Gastrocnemius medialis (tissue), 4 donors: ENCODE results near the gene AQP12A. TPM values are rescaled to one million over a fixed set of nuclear protein-coding genes. Genes with fewer than 3 reads are reported as not detected.
"Not testable (repeated sequence)": the region's sequence is repeated elsewhere in the genome, so short reads cannot be mapped to it uniquely, and the experiment has no call there.

Source experiments
- ATAC-seq, 2 donors: fragments of 150-250 bp; one replicate each; pipeline ENCODE4 v1.9.1; 2016
- DNase-seq, 2 donors: peaks; one replicate each; pipeline ENCODE4 v3.0.0-alpha.2; 2019
- H3K27ac ChIP-seq, 4 donors: fragments of 200-600 bp; sonication (generic); 1 replicate in 1 of 4; 2 replicates in 3 of 4; pipeline ENCODE4 v1.5.1; 2016 to 2018; ENCODE audit warnings: mild to moderate bottlenecking in 2 of 4, moderate library complexity in 1 of 4
- H3K27me3 ChIP-seq, 3 donors: fragments of 200-600 bp; sonication (generic) in 2 of 3; 1 replicate in 1 of 3; 2 replicates in 2 of 3; pipeline versions ENCODE4 v1.5.1 to v1.6.0; 2016 to 2019; ENCODE audit warnings: mild to moderate bottlenecking in 1 of 3, moderate library complexity in 1 of 3
- H3K36me3 ChIP-seq, 2 donors: fragments of 200-600 bp; sonication (generic) in 1 of 2; one replicate each; pipeline ENCODE4 v1.5.1; 2017 to 2018
- H3K4me1 ChIP-seq, 2 donors: fragments of 200-600 bp; sonication (generic) in 1 of 2; one replicate each; pipeline ENCODE4 v1.5.1; 2016 to 2017; ENCODE audit warnings: mild to moderate bottlenecking in 2 of 2
- H3K4me3 ChIP-seq, 4 donors: fragments of 200-600 bp; sonication (generic) in 3 of 4; 1 replicate in 1 of 4; 2 replicates in 3 of 4; pipeline ENCODE4 v1.5.1; 2016 to 2019; ENCODE audit warnings: mild to moderate bottlenecking in 2 of 4
- H3K9me3 ChIP-seq, 3 donors: fragments of 200-600 bp; sonication (generic) in 2 of 3; 1 replicate in 1 of 3; 2 replicates in 2 of 3; pipeline ENCODE4 v1.5.1; 2016 to 2019
- CTCF ChIP-seq, 5 experiments: fragments of 450-650 bp in 3 of 5; fragments of 200-600 bp in 2 of 5; sonication (generic) in 2 of 5; IDR thresholded peaks in 4 of 5; conservative IDR thresholded peaks in 1 of 5; 1 replicate in 4 of 5; 2 replicates in 1 of 5; pipeline ENCODE4 v1.5.1; 2016 to 2019; ENCODE audit warnings: antibody characterized with exemption in 5 of 5, mild to moderate bottlenecking in 3 of 5, moderate library complexity in 3 of 5
- POLR2A ChIP-seq, 2 donors: fragments of 450-650 bp; IDR thresholded peaks; one replicate each; pipeline ENCODE4 v1.6.1; 2017; ENCODE audit warnings: antibody characterized with exemption in 2 of 2, mild to moderate bottlenecking in 2 of 2, moderate library complexity in 2 of 2
- in situ Hi-C, 4 donors: fragments of 200-750 bp; cut with MboI; loops; one replicate each; pipeline versions ENCODE4 v1.15.0 to v1.8.0; 2017; ENCODE audit warnings: low sequenced_read_pairs in 4 of 4
- intact Hi-C: fragments of 100-400 bp; cut with DNase I; formaldehyde crosslinking; loops from one replicate; pipeline ENCODE4 v1.15.1; 2023; ENCODE audit warnings: low total_unique reads
- total RNA-seq, 4 donors: library from RNA; depleted of rRNA; stranded (reverse); fragments of >200 nt; gene quantifications; one replicate each; pipeline versions ENCODE4 v1.1.0 to v1.2.3, GENCODE V29; 2016

AQP12A gene
- total RNA-seq, 4 donors from 2014 or later: not detected

- Histone ChIP-seq H3K27ac (no peak overlapping the region), H3K27me3 (peaks cover 0 to 13% (median 0%) of the 10 kb centered on the region in 3 donors), H3K9me3 (no peaks in the 10 kb centered on the region), H3K36me3 (no peaks in the 10 kb centered on the region), H3K4me1 (no peaks in the 10 kb centered on the region), H3K4me3 (no peak overlapping the region)
- TF ChIP-seq CTCF (IDR thresholded peaks at IDR 0.05 in 4 of 5, conservative IDR thresholded peaks at IDR 0.05 in 1 of 5) (no peak), POLR2A (IDR thresholded peaks at IDR 0.05) (no peak)
- in situ Hi-C loops (no loop called here), intact Hi-C loops (no loop called here)
- DNase-seq: no peak
- no peak for ATAC-seq
Observed at GRCh38 chr2:240655931-240656886, 35.5 kb upstream of the AQP12A start.

GRCh38 chr2:240659883-240660282 is 31.8 kb upstream of the AQP12A start:
- peaks cover 0 to 23% (median 0%) of the 10 kb centered on the region in 3 donors for H3K27me3 ChIP-seq
- H3K4me3 ChIP-seq, H3K27ac ChIP-seq, DNase-seq, H3K36me3 ChIP-seq, intact Hi-C loops, H3K9me3 ChIP-seq, H3K4me1 ChIP-seq, in situ Hi-C loops, ATAC-seq: not testable (repeated sequence)

- no peaks in the 10 kb centered on the region for H3K4me1 ChIP-seq
- H3K36me3 ChIP-seq: no peaks in the 10 kb centered on the region
- in situ Hi-C loops: no loop called here
- peaks cover 0 to 5% (median 0%) of the 10 kb centered on the region in 3 donors for H3K9me3 ChIP-seq
- peaks cover 0 to 22% (median 3%) of the 10 kb centered on the region in 3 donors for H3K27me3 ChIP-seq
- TF ChIP-seq CTCF (IDR thresholded peaks at IDR 0.05 in 4 of 5, conservative IDR thresholded peaks at IDR 0.05 in 1 of 5): no peak
- no peak for TF ChIP-seq POLR2A (IDR thresholded peaks at IDR 0.05)
- no peak for DNase-seq
- intact Hi-C loops: no loop called here
- no peak for ATAC-seq
- H3K27ac ChIP-seq: no peak overlapping the region
- H3K4me3 ChIP-seq: no peak overlapping the region
Observed at GRCh38 chr2:240662681-240663080, 29.0 kb upstream of the AQP12A start.

- Histone ChIP-seq H3K4me3 (no peak overlapping the region), H3K4me1 (no peaks in the 10 kb centered on the region), H3K27me3 (peaks cover 0 to 22% (median 3%) of the 10 kb centered on the region in 3 donors), H3K9me3 (peaks cover 0 to 5% (median 0%) of the 10 kb centered on the region in 3 donors), H3K27ac (no peak overlapping the region), H3K36me3 (no peaks in the 10 kb centered on the region)
- DNase-seq: no peak
- intact Hi-C loops (no loop called here), in situ Hi-C loops (no loop called here)
- TF ChIP-seq CTCF (IDR thresholded peaks at IDR 0.05 in 4 of 5, conservative IDR thresholded peaks at IDR 0.05 in 1 of 5) (no peak), POLR2A (IDR thresholded peaks at IDR 0.05) (no peak)
- ATAC-seq: no peak
Observed at GRCh38 chr2:240663546-240664190, 28.0 kb upstream of the AQP12A start.

GRCh38 chr2:240664622-240665021 is 27.0 kb upstream of the AQP12A start:
- TF ChIP-seq POLR2A (IDR thresholded peaks at IDR 0.05) (no peak), CTCF (IDR thresholded peaks at IDR 0.05 in 4 of 5, conservative IDR thresholded peaks at IDR 0.05 in 1 of 5) (no peak)
- H3K36me3 ChIP-seq: no peaks in the 10 kb centered on the region
- ATAC-seq (no peak), DNase-seq (no peak)
- no peak overlapping the region for H3K27ac ChIP-seq
- no peak overlapping the region for H3K4me3 ChIP-seq
- intact Hi-C loops: no loop called here
- peaks cover 0 to 22% (median 3%) of the 10 kb centered on the region in 3 donors for H3K27me3 ChIP-seq
- in situ Hi-C loops: no loop called here
- H3K4me1 ChIP-seq: no peaks in the 10 kb centered on the region
- H3K9me3 ChIP-seq: peaks cover 0 to 5% (median 0%) of the 10 kb centered on the region in 3 donors
